GM18873 (cell line): ENCODE results near the gene JAK2.
"Not testable (repeated sequence)": the region's sequence is repeated elsewhere in the genome, so short reads cannot be mapped to it uniquely, and the experiment has no call there.

Experiments
- ATAC-seq: cut with Tn5 transposase; IDR thresholded peaks from one replicate; pipeline ENCODE4 v1.9.1; 2021; ENCODE audit warnings: mild to moderate bottlenecking, moderate library complexity, moderate number of reproducible peaks; ENCODE audit not compliant: unreplicated experiment, low FRiP score

The JAK2 gene

GRCh38 chr9:4984621-4985385, at the start of gene JAK2:
Gene JAK2, plus strand, starts transcription at chr9:4985272. Its CDS starts 36,716 bp downstream, at chr9:5021988.
- ATAC-seq, result peak; percentile 72

GRCh38 chr9:4936277-4936676, 48.8 kb upstream of the JAK2 start:
- ATAC-seq, result no peak

- peak; percentile 36 for ATAC-seq
These were observed 48.2 kb upstream of the JAK2 start for GRCh38 chr9:4936823-4937222.

GRCh38 chr9:4937446-4937845, 47.6 kb upstream of the JAK2 start:
- no peak for ATAC-seq

GRCh38 chr9:4938496-4938895, 46.6 kb upstream of the JAK2 start:
- no peak for ATAC-seq

GRCh38 chr9:4939118-4939561, 45.9 kb upstream of the JAK2 start:
- peak; percentile 81 for ATAC-seq

- not testable (repeated sequence) for ATAC-seq
These were observed 42.9 kb upstream of the JAK2 start for GRCh38 chr9:4942042-4942691.

- ATAC-seq, result no peak
These were observed 41.7 kb upstream of the JAK2 start for GRCh38 chr9:4943346-4943745.

- ATAC-seq, result not testable (repeated sequence)
These were observed 40.5 kb upstream of the JAK2 start for GRCh38 chr9:4944431-4945211.

- ATAC-seq, result no peak
These were observed 38.1 kb upstream of the JAK2 start for GRCh38 chr9:4946937-4947336.

GRCh38 chr9:4955836-4956235, 29.2 kb upstream of the JAK2 start:
- ATAC-seq, result no peak

- ATAC-seq, result no peak
These were observed 26.0 kb upstream of the JAK2 start for GRCh38 chr9:4959031-4959430.

- no peak for ATAC-seq
These were observed 23.0 kb upstream of the JAK2 start for GRCh38 chr9:4962085-4962484.

- no peak for ATAC-seq
These were observed 20.5 kb upstream of the JAK2 start for GRCh38 chr9:4964540-4964939.

GRCh38 chr9:4965174-4965821, 19.8 kb upstream of the JAK2 start:
- ATAC-seq, result no peak

- ATAC-seq, result no peak
These were observed 17.5 kb upstream of the JAK2 start for GRCh38 chr9:4967523-4967922.

GRCh38 chr9:4969130-4969529, 15.9 kb upstream of the JAK2 start:
- ATAC-seq, result no peak

- ATAC-seq, result peak; percentile 77
These were observed 14.0 kb upstream of the JAK2 start for GRCh38 chr9:4970970-4971641.

- no peak for ATAC-seq
These were observed 11.8 kb upstream of the JAK2 start for GRCh38 chr9:4973246-4973645.

- ATAC-seq, result no peak
These were observed 11.2 kb upstream of the JAK2 start for GRCh38 chr9:4973902-4974301.
